Breast epithelium (tissue), 4 donors: ENCODE results near the gene GOLGA7B. TPM values are rescaled to one million over a fixed set of nuclear protein-coding genes. Genes with fewer than 3 reads are reported as not detected.

Experiments
- DNase-seq, 2 donors: peaks; one replicate each; pipeline ENCODE4 v3.0.0-alpha.2; 2019; ENCODE audit warnings: low spot score in 2 of 2
- H3K27ac ChIP-seq, 2 donors: fragments of 200-600 bp; sonication (generic) in 1 of 2; one replicate each; pipeline ENCODE4 v1.5.1; 2016 to 2019; ENCODE audit warnings: mild to moderate bottlenecking in 1 of 2
- H3K27me3 ChIP-seq, 2 donors: fragments of 200-600 bp; sonication (generic) in 1 of 2; one replicate each; pipeline versions ENCODE4 v1.5.1 to v1.6.0; 2017 to 2019; ENCODE audit warnings: control low read depth in 1 of 2, mild to moderate bottlenecking in 1 of 2
- H3K36me3 ChIP-seq: fragments of 200-600 bp; one replicate; pipeline ENCODE4 v1.5.1; 2019
- H3K4me1 ChIP-seq, 2 donors: fragments of 200-600 bp; sonication (generic); one replicate each; pipeline ENCODE4 v1.5.1; 2016 to 2019; ENCODE audit warnings: control low read depth in 1 of 2
- H3K4me3 ChIP-seq, 3 donors: fragments of 200-600 bp; sonication (generic); 1 replicate in 2 of 3; 2 replicates in 1 of 3; pipeline ENCODE4 v1.5.1; 2016 to 2019; ENCODE audit warnings: mild to moderate bottlenecking in 3 of 3, moderate library complexity in 2 of 3
- H3K9me3 ChIP-seq, 2 donors: fragments of 200-600 bp; sonication (generic) in 1 of 2; one replicate each; pipeline ENCODE4 v1.5.1; 2016 to 2019; ENCODE audit warnings: control low read depth in 1 of 2
- POLR2A ChIP-seq: fragments of 450-650 bp; IDR thresholded peaks from one replicate; pipeline ENCODE4 v1.6.1; 2016; ENCODE audit warnings: antibody characterized with exemption, mild to moderate bottlenecking, moderate library complexity
- POLR2AphosphoS5 ChIP-seq, 3 donors: sonication (generic); formaldehyde crosslinking; IDR thresholded peaks; one replicate each; pipeline ENCODE4 v1.6.1; 2017; ENCODE audit warnings: antibody characterized with exemption in 3 of 3
- intact Hi-C: fragments of 100-400 bp; cut with DNase I; formaldehyde crosslinking; loops from one replicate; pipeline ENCODE4 v1.15.1; 2023; ENCODE audit warnings: low total_unique reads
- total RNA-seq, 3 donors: library from RNA; depleted of rRNA; stranded (reverse); fragments of >200 nt; gene quantifications; one replicate each; pipeline ENCODE4 v1.1.0, GENCODE V29; 2016
- TF ChIP-seq, protein P1 (sequence below), 3 donors: fragments of 450-650 bp; IDR thresholded peaks; one replicate each; pipeline ENCODE4 v1.5.1; 2016 to 2017; ENCODE audit warnings: antibody characterized with exemption in 3 of 3, mild to moderate bottlenecking in 3 of 3, moderate library complexity in 3 of 3

The GOLGA7B gene
- total RNA-seq, 3 donors from 2014 or later = 0.33 to 3.2 (median 0.59) TPM

DNA sequence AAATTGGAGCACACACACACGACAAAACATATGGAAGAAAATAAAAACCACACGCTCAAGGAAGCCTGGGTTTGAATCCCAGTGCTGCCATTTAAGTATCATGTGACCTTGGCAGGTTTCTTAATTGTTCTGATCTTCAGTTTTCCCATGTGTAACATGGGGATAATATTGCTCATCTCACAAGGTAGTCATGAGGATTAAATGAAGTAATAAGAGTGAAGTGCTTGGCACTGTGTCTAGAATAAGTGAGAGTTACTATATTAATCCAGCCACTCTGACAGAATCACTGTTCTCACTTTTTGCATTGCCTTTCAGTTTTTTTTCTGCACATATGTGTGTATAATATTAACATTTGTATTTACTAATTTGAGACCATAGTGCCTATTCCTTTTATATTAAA, 43.3 kb downstream of the GOLGA7B start:
- no peak for TF ChIP-seq POLR2AphosphoS5 (IDR thresholded peaks at IDR 0.05)
- TF ChIP-seq POLR2A = no peak
- TF ChIP-seq, protein P1, sequence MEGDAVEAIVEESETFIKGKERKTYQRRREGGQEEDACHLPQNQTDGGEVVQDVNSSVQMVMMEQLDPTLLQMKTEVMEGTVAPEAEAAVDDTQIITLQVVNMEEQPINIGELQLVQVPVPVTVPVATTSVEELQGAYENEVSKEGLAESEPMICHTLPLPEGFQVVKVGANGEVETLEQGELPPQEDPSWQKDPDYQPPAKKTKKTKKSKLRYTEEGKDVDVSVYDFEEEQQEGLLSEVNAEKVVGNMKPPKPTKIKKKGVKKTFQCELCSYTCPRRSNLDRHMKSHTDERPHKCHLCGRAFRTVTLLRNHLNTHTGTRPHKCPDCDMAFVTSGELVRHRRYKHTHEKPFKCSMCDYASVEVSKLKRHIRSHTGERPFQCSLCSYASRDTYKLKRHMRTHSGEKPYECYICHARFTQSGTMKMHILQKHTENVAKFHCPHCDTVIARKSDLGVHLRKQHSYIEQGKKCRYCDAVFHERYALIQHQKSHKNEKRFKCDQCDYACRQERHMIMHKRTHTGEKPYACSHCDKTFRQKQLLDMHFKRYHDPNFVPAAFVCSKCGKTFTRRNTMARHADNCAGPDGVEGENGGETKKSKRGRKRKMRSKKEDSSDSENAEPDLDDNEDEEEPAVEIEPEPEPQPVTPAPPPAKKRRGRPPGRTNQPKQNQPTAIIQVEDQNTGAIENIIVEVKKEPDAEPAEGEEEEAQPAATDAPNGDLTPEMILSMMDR (IDR thresholded peaks at IDR 0.05) = no peak
- Histone ChIP-seq H3K4me1 (no peaks in the 10 kb centered on the region), H3K9me3 (no peaks in the 10 kb centered on the region), H3K36me3 (no peaks in the 10 kb centered on the region), H3K4me3 (no peak overlapping the region), H3K27ac (no peak overlapping the region), H3K27me3 (peaks cover 0 to 8% of the 10 kb centered on the region in 2 donors)
- DNase-seq = no peak
- intact Hi-C loops = no loop called here

DNA sequence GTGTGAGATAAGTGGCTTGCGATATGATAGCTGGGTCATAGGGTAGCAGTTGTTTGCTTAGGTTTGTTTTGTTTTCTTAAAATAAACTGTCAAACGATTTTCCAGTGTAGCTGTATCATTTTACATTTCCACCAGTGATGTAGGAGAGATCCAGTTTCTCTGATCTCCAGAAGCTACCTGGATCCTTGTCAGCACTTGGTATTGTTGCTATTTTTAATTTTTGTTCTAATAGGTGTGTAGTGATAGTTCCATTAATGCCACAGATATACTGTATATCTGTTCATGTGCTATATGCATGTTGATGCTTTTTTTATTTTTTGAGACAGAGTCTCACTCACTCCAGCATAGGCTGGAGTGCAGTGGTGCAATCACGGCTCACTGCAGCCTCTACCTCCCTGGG, 44.4 kb downstream of the GOLGA7B start:
- H3K4me3 ChIP-seq = no peak overlapping the region
- peaks cover 0 to 8% of the 10 kb centered on the region in 2 donors for H3K27me3 ChIP-seq
- no peaks in the 10 kb centered on the region for H3K4me1 ChIP-seq
- H3K36me3 ChIP-seq = no peaks in the 10 kb centered on the region
- intact Hi-C loops = no loop called here
- no peak overlapping the region for H3K27ac ChIP-seq
- no peak for DNase-seq
- no peak for TF ChIP-seq POLR2AphosphoS5 (IDR thresholded peaks at IDR 0.05)
- TF ChIP-seq, protein P1 (IDR thresholded peaks at IDR 0.05) = no peak
- TF ChIP-seq POLR2A = no peak
- no peaks in the 10 kb centered on the region for H3K9me3 ChIP-seq

DNA sequence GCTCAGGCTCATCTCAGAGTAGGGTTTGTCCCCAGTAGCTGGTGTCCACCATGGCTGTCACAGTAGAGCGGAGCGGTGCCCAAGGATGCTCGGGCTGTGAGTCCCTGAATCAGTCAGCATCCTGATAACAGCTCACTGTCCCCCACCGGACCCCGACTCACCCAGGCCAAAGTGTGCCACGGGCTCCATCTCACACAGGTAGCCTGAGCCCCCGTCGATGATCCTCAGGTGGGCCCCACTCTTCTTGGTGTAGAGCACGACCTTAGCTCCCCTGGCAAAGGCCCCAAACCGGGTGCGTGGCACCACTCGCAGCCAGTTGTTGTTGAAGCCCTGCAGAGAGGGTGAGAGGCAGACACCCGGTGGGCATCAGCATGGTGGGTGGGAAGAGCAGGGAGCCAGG, 45.4 kb downstream of the GOLGA7B start:
- no peaks in the 10 kb centered on the region for H3K4me1 ChIP-seq
- TF ChIP-seq POLR2AphosphoS5 (IDR thresholded peaks at IDR 0.05) (no peak), POLR2A (no peak)
- TF ChIP-seq, protein P1 (IDR thresholded peaks at IDR 0.05) = no peak
- peaks cover 0 to 8% of the 10 kb centered on the region in 2 donors for H3K27me3 ChIP-seq
- H3K4me3 ChIP-seq = no peak overlapping the region
- no peaks in the 10 kb centered on the region for H3K9me3 ChIP-seq
- H3K36me3 ChIP-seq = no peaks in the 10 kb centered on the region
- no peak overlapping the region for H3K27ac ChIP-seq
- no peak for DNase-seq
- intact Hi-C loops = loop anchor here (5.0 kb wide), 2 partner anchors 1552 to 1838 kb away; no protein-coding TSS in a partner anchor

DNA sequence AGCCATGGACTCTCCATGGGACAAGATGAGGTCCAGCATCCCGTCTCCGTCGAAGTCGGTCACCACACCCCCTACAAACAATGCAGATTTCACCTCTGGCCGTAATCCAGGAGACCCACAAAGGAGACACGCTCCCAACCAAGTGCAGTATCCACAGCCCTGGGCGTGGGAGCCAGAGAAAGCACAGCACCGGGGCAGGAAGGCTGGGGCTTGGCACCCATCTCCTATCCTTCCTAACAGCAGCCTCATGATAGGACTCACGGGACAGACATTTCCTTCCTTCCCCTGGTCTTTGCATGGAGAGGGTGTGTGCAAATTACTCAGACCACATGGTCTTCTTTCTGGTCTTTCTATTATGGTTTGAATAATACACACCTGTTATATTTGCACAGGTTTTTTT, 46.3 kb downstream of the GOLGA7B start:
- intact Hi-C loops = loop anchor here (5.0 kb wide), 2 partner anchors 1551 to 1839 kb away; no protein-coding TSS in a partner anchor
- Histone ChIP-seq H3K36me3 (no peaks in the 10 kb centered on the region), H3K4me1 (no peaks in the 10 kb centered on the region), H3K4me3 (no peak overlapping the region), H3K27ac (no peak overlapping the region), H3K27me3 (peaks cover 0 to 8% of the 10 kb centered on the region in 2 donors), H3K9me3 (no peaks in the 10 kb centered on the region)
- DNase-seq = no peak
- TF ChIP-seq POLR2A = no peak
- TF ChIP-seq, protein P1 (IDR thresholded peaks at IDR 0.05) = no peak

DNA sequence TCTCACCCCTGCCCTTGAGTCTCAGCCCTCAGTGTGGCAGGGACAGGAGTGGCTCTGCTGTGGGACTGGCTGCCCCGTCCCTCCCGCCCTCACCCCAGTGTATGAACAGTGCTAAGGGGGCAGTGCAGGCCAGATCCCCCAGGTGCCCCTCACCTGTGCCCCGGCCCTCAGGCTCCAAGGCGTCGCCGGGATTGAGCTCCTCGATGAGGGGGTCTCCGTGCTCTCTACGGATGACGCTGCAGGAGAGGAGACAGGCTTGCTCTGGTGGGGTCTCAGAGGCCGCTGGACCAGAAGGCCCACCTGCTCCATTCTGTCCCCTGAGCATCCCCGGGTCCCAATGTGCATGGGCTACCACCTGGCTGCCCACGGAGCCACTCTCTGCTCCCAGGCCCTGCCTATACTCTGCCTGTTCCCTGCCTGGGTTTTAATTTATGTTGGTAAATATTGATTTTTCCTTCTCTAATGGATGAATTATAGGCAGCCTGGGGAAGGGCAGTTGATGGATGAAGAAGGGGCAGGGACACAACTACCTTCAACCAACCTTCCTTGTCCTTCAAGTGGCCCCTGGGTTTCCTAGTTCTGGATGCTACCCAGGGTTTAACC, 47.2 kb downstream of the GOLGA7B start:
- H3K9me3 ChIP-seq = no peaks in the 10 kb centered on the region
- H3K27me3 ChIP-seq = peaks cover 0 to 8% of the 10 kb centered on the region in 2 donors
- no peaks in the 10 kb centered on the region for H3K4me1 ChIP-seq
- intact Hi-C loops = loop anchor here (5.0 kb wide), 2 partner anchors 1550 to 1840 kb away; no protein-coding TSS in a partner anchor
- H3K36me3 ChIP-seq = no peaks in the 10 kb centered on the region
- TF ChIP-seq, protein P1 (IDR thresholded peaks at IDR 0.05) = no peak
- TF ChIP-seq POLR2A (no peak), POLR2AphosphoS5 (IDR thresholded peaks at IDR 0.05) (no peak)
- H3K27ac ChIP-seq = no peak overlapping the region
- DNase-seq = no peak
- H3K4me3 ChIP-seq = no peak overlapping the region
